ENCODE results near the gene RBP3. TPM values are rescaled to one million over a fixed set of nuclear protein-coding genes. Genes with fewer than 3 reads are reported as not detected.

RBP3 gene
- total and polyA plus RNA-seq, 2 donors (not counting 1 experiment from before 2014, with no cell fraction given): not detected

Other genes starting within 250 kb of the RBP3 start
- 8.0 and 25.1 TPM in 2 replicates for gene GDF10, start 48.2 kb upstream of the RBP3 start, total RNA-seq
- 6.2 and 16.2 TPM in 2 replicates for gene GDF10, start 48.2 kb upstream of the RBP3 start, polyA plus RNA-seq
- not detected in 2 replicates for gene GDF2, start 25.9 kb upstream of the RBP3 start, total RNA-seq
- gene GDF2, start 25.9 kb upstream of the RBP3 start, polyA plus RNA-seq: not detected in 2 replicates
- under 0.01 TPM in 1 of 2 replicates, not detected in the other for gene ZNF488, start 35.9 kb downstream of the RBP3 start, total RNA-seq
- gene ZNF488, start 35.9 kb downstream of the RBP3 start, polyA plus RNA-seq: 0.07 TPM in 2 replicates
- 0.26 TPM in 1 of 2 replicates, not detected in the other for gene ANXA8, start 135.8 kb downstream of the RBP3 start, total RNA-seq
- 0.08 and 0.09 TPM in 2 replicates for gene ANXA8, start 135.8 kb downstream of the RBP3 start, polyA plus RNA-seq
- not detected in 2 replicates for gene FAM25G, start 143.3 kb downstream of the RBP3 start, total RNA-seq
- not detected in 2 replicates for gene FAM25G, start 143.3 kb downstream of the RBP3 start, polyA plus RNA-seq
- gene AGAP9, start 175.3 kb downstream of the RBP3 start, total RNA-seq: 2.1 and 2.8 TPM in 2 replicates
- gene AGAP9, start 175.3 kb downstream of the RBP3 start, polyA plus RNA-seq: 3.2 and 3.4 TPM in 2 replicates

All from fibroblast of lung (primary cell).